ENCODE measurements around the gene HILPDA.

Gene HILPDA

GRCh38 chr7:128455543-128456254 is at the start of gene HILPDA:
Gene HILPDA, plus strand, starts transcription at chr7:128455878. Its CDS starts 1,391 bp downstream, at chr7:128457269.
- DNase-seq (ENCODE audit: low read depth, low spot score): peak; percentile 84

- DNase-seq (ENCODE audit: low read depth, low spot score): no peak
Observed at GRCh38 chr7:128406314-128407232, 49.1 kb upstream of the HILPDA start.

- no peak for DNase-seq (ENCODE audit: low read depth, low spot score)
Observed at GRCh38 chr7:128407233-128407589, 48.5 kb upstream of the HILPDA start.

- DNase-seq (ENCODE audit: low read depth, low spot score): no peak
Observed at GRCh38 chr7:128407751-128408708, 47.6 kb upstream of the HILPDA start.

GRCh38 chr7:128408709-128409595 is 46.7 kb upstream of the HILPDA start:
- DNase-seq (ENCODE audit: low read depth, low spot score): no peak

GRCh38 chr7:128409596-128410450 is 45.9 kb upstream of the HILPDA start, which contains the start of gene IMPDH1:
Gene IMPDH1, minus strand, starts transcription at chr7:128409982. Its CDS starts 81 bp downstream, at chr7:128409901.
- peak; percentile 57 for DNase-seq (ENCODE audit: low read depth, low spot score)

GRCh38 chr7:128410451-128410753 is 45.3 kb upstream of the HILPDA start:
- DNase-seq (ENCODE audit: low read depth, low spot score): no peak

- DNase-seq (ENCODE audit: low read depth, low spot score): no peak
Observed at GRCh38 chr7:128415217-128415785, 40.4 kb upstream of the HILPDA start.

- no peak for DNase-seq (ENCODE audit: low read depth, low spot score)
Observed at GRCh38 chr7:128417071-128417470, 38.6 kb upstream of the HILPDA start.

GRCh38 chr7:128419257-128419656 is 36.4 kb upstream of the HILPDA start:
- no peak for DNase-seq (ENCODE audit: low read depth, low spot score)

GRCh38 chr7:128420773-128421172 is 34.9 kb upstream of the HILPDA start:
- no peak for DNase-seq (ENCODE audit: low read depth, low spot score)

GRCh38 chr7:128421384-128421783 is 34.3 kb upstream of the HILPDA start:
- DNase-seq (ENCODE audit: low read depth, low spot score): no peak

- DNase-seq (ENCODE audit: low read depth, low spot score): no peak
Observed at GRCh38 chr7:128422037-128422436, 33.6 kb upstream of the HILPDA start.

- DNase-seq (ENCODE audit: low read depth, low spot score): no peak
Observed at GRCh38 chr7:128422842-128423241, 32.8 kb upstream of the HILPDA start.

GRCh38 chr7:128424686-128425275 is 30.9 kb upstream of the HILPDA start:
- DNase-seq (ENCODE audit: low read depth, low spot score): no peak

- DNase-seq (ENCODE audit: low read depth, low spot score): no peak
Observed at GRCh38 chr7:128425850-128426249, 29.8 kb upstream of the HILPDA start.

- no peak for DNase-seq (ENCODE audit: low read depth, low spot score)
Observed at GRCh38 chr7:128427289-128427891, 28.3 kb upstream of the HILPDA start.

- no peak for DNase-seq (ENCODE audit: low read depth, low spot score)
Observed at GRCh38 chr7:128430207-128430606, 25.5 kb upstream of the HILPDA start.

GRCh38 chr7:128431221-128431620 is 24.5 kb upstream of the HILPDA start:
- DNase-seq (ENCODE audit: low read depth, low spot score): no peak

All from smooth muscle cell of the brain vasculature (primary cell).